ENCODE measurements around the gene ASAH2B.
"Not testable (repeated sequence)": the region's sequence is repeated elsewhere in the genome, so short reads cannot be mapped to it uniquely, and the experiment has no call there.

Gene ASAH2B

GRCh38 chr10:50739618-50740292, at the start of gene ASAH2B:
Gene ASAH2B, plus strand, starts transcription at chr10:50739936. Its CDS starts 5,195 bp downstream, at chr10:50745131.
- DNase-seq = peak; percentile 4

- not testable (repeated sequence) for DNase-seq
Observed at GRCh38 chr10:50697819-50698218, 41.9 kb upstream of the ASAH2B start.

- DNase-seq = not testable (repeated sequence)
Observed at GRCh38 chr10:50701947-50702346, 37.8 kb upstream of the ASAH2B start.

- DNase-seq = not testable (repeated sequence)
Observed at GRCh38 chr10:50702997-50703396, 36.7 kb upstream of the ASAH2B start.

GRCh38 chr10:50704436-50705079, 35.2 kb upstream of the ASAH2B start:
- not testable (repeated sequence) for DNase-seq

- DNase-seq = not testable (repeated sequence)
Observed at GRCh38 chr10:50706006-50706405, 33.7 kb upstream of the ASAH2B start.

GRCh38 chr10:50710241-50710640, 29.5 kb upstream of the ASAH2B start:
- DNase-seq = not testable (repeated sequence)

GRCh38 chr10:50723812-50724211, 15.9 kb upstream of the ASAH2B start:
- not testable (repeated sequence) for DNase-seq

GRCh38 chr10:50728112-50728511, 11.6 kb upstream of the ASAH2B start:
- DNase-seq = not testable (repeated sequence)

- not testable (repeated sequence) for DNase-seq
Observed at GRCh38 chr10:50738987-50739617, 634 bp upstream of the ASAH2B start.

GRCh38 chr10:50740293-50740648, 535 bp downstream of the ASAH2B start:
- DNase-seq = no peak

GRCh38 chr10:50742820-50743219, 3.1 kb downstream of the ASAH2B start:
- not testable (repeated sequence) for DNase-seq

GRCh38 chr10:50766774-50767513, 27.2 kb downstream of the ASAH2B start:
- not testable (repeated sequence) for DNase-seq

- DNase-seq = not testable (repeated sequence)
Observed at GRCh38 chr10:50772042-50772441, 32.3 kb downstream of the ASAH2B start.

- not testable (repeated sequence) for DNase-seq
Observed at GRCh38 chr10:50774868-50775267, 35.1 kb downstream of the ASAH2B start.

- DNase-seq = not testable (repeated sequence)
Observed at GRCh38 chr10:50780036-50780435, 40.3 kb downstream of the ASAH2B start.

GRCh38 chr10:50782017-50782416, 42.3 kb downstream of the ASAH2B start:
- DNase-seq = not testable (repeated sequence)

- not testable (repeated sequence) for DNase-seq
Observed at GRCh38 chr10:50787962-50788361, 48.2 kb downstream of the ASAH2B start.

GRCh38 chr10:50788951-50789945, 49.5 kb downstream of the ASAH2B start:
- no peak for DNase-seq

GRCh38 chr10:50794490-50794889, 54.8 kb downstream of the ASAH2B start:
- DNase-seq = no peak

GRCh38 chr10:50796693-50797092, 57.0 kb downstream of the ASAH2B start:
- no peak for DNase-seq

GRCh38 chr10:50798297-50798696, 58.6 kb downstream of the ASAH2B start:
- no peak for DNase-seq
